B cell (primary cell): ENCODE measurements around the gene RGS3. TPM values are rescaled to one million over a fixed set of nuclear protein-coding genes. Genes with fewer than 3 reads are reported as not detected.
A peak's percentile ranks its signal among the peaks of the same experiment; 100 is the strongest.

Experiments
- ATAC-seq: fragments of 200-7000 bp; cut with Tn5 transposase; one replicate; pipeline ENCODE4 v1.10.0; 2021; ENCODE audit warnings: low read depth, mild to moderate bottlenecking, moderate number of reproducible peaks, moderate library complexity
- CTCF ChIA-PET: fragments of 350-600 bp; sonication (Branson Sonifier 250); formaldehyde crosslinking; loops from one replicate; lab custom pipeline; 2021; ENCODE audit warnings: antibody characterized with exemption, inconsistent platforms; lab: Charles Lee
- POLR2A ChIA-PET: fragments of 350-600 bp; sonication (Branson Sonifier 250); formaldehyde crosslinking; loops from one replicate; lab custom pipeline; 2021; ENCODE audit warnings: antibody characterized with exemption; lab: Charles Lee
- DNase-seq: peaks from one replicate; pipeline ENCODE4 v3.0.0; 2013
- H2AFZ ChIP-seq: 2 replicates; pipeline ENCODE4 v1.6.1; 2012; ENCODE audit warnings: mild to moderate bottlenecking, low read depth, low read length; ENCODE audit not compliant: insufficient read depth, poor library complexity, severe bottlenecking
- H3K27ac ChIP-seq, 2 donors: 1 replicate in 1 of 2; 2 replicates in 1 of 2; pipeline ENCODE4 v1.5.1; 2012 to 2013; ENCODE audit warnings: low read length in 2 of 2, mild to moderate bottlenecking in 2 of 2, moderate library complexity in 1 of 2
- H3K27me3 ChIP-seq, 4 experiments: fragments of 200-600 bp in 1 of 4; sonication (generic) in 1 of 4; replicated peaks in 1 of 4; 1 replicate in 2 of 4; 2 replicates in 2 of 4; pipeline versions ENCODE4 v1.6.1 to v1.7.0; 2013 to 2016; ENCODE audit warnings: low read length in 3 of 4, mild to moderate bottlenecking in 2 of 4, mixed read lengths in 1 of 4, moderate library complexity in 1 of 4; ENCODE audit not compliant: insufficient read depth in 4 of 4, control insufficient read depth in 3 of 4; ENCODE audit errors: control extremely low read depth in 1 of 4
- H3K36me3 ChIP-seq, 2 experiments: replicated peaks in 1 of 2; 1 replicate in 1 of 2; 2 replicates in 1 of 2; pipeline versions ENCODE4 v1.6.1 to v1.7.1; 2013; ENCODE audit warnings: low read length in 1 of 2; ENCODE audit not compliant: insufficient read depth in 2 of 2, control insufficient read depth in 1 of 2; ENCODE audit errors: control extremely low read depth in 1 of 2, extremely low read depth in 1 of 2
- H3K4me1 ChIP-seq, 2 donors: fragments of 200-600 bp in 1 of 2; sonication (generic) in 1 of 2; 1 replicate in 1 of 2; 2 replicates in 1 of 2; pipeline versions ENCODE4 v1.5.1 to v1.6.1; 2013 to 2017; ENCODE audit warnings: low read length in 2 of 2; ENCODE audit not compliant: control insufficient read depth in 2 of 2, insufficient read depth in 2 of 2
- H3K4me2 ChIP-seq: replicated peaks from 2 replicates; pipeline ENCODE3; 2012; ENCODE audit warnings: mild to moderate bottlenecking, low read depth, low read length; ENCODE audit not compliant: poor library complexity, severe bottlenecking
- H3K4me3 ChIP-seq, 5 experiments: fragments of 200-600 bp in 1 of 5; sonication (generic) in 1 of 5; 1 replicate in 3 of 5; 2 replicates in 2 of 5; pipeline versions ENCODE4 v1.5.1 to v1.7.0; 2011 to 2016; ENCODE audit warnings: low read length in 4 of 5, mild to moderate bottlenecking in 4 of 5, low read depth in 2 of 5, control low read depth in 1 of 5, moderate library complexity in 1 of 5; ENCODE audit not compliant: insufficient read depth in 1 of 5; ENCODE audit errors: control extremely low read depth in 1 of 5, extremely low read depth in 1 of 5
- H3K79me2 ChIP-seq: fragments of 200-600 bp; sonication (generic); one replicate; pipeline ENCODE4 v1.6.0; 2016; ENCODE audit warnings: low read length; ENCODE audit not compliant: control insufficient read depth, insufficient read depth
- H3K9ac ChIP-seq: fragments of 200-600 bp; sonication (generic); 2 replicates; pipeline ENCODE4 v1.6.1; 2017; ENCODE audit warnings: mild to moderate bottlenecking, low read length, moderate library complexity
- H3K9me3 ChIP-seq, 3 donors: one replicate each; pipeline versions ENCODE4 v1.6.1 to v1.7.1; 2013; ENCODE audit warnings: low read length in 2 of 3; ENCODE audit not compliant: control insufficient read depth in 2 of 3, insufficient read depth in 1 of 3; ENCODE audit errors: control extremely low read depth in 1 of 3
- H4K20me1 ChIP-seq: 2 replicates; pipeline ENCODE4 v1.6.0; 2012; ENCODE audit warnings: mild to moderate bottlenecking, low read length; ENCODE audit not compliant: insufficient read depth, control insufficient read depth, poor library complexity, severe bottlenecking
- H3K27ac Mint-ChIP-seq: one replicate; pipeline ENCODE4 v1.8.0; 2021; ENCODE audit warnings: mixed read lengths
- H3K27me3 Mint-ChIP-seq: one replicate; pipeline ENCODE4 v1.8.0; 2021; ENCODE audit warnings: mixed read lengths
- H3K4me1 Mint-ChIP-seq: one replicate; pipeline ENCODE4 v1.8.0; 2021; ENCODE audit warnings: mixed read lengths
- H3K4me3 Mint-ChIP-seq: one replicate; pipeline ENCODE4 v1.8.0; 2021; ENCODE audit warnings: mixed read lengths
- H3K9me3 Mint-ChIP-seq: one replicate; pipeline ENCODE4 v1.8.0; 2022; ENCODE audit warnings: mixed read lengths; ENCODE audit not compliant: insufficient read depth
- EZH2 ChIP-seq: IDR thresholded peaks from 2 replicates; pipeline ENCODE4 v1.6.1; 2012; ENCODE audit warnings: borderline replicate concordance, low read depth, mild to moderate bottlenecking, moderate library complexity, low read length; ENCODE audit not compliant: insufficient read depth, poor library complexity, severe bottlenecking
- WGBS: methylation state at CpG from one replicate; pipeline ENCODE4 v1.1.5; 2013; ENCODE audit warnings: missing lambda C conversion rate; ENCODE audit not compliant: insufficient coverage; 5-methylcytosine and 5-hydroxymethylcytosine counted together
- intact Hi-C: fragments of 100-400 bp; cut with micrococcal nuclease; formaldehyde crosslinking; loops from one replicate; pipeline ENCODE4 v1.10.0; 2022
- polyA plus RNA-seq: library from polyadenylated mRNA; depleted of rRNA; stranded (reverse); fragments of >200 nt; gene quantifications from 2 replicates; pipeline ENCODE4 v1.2.3, GENCODE V29; 2012
- total RNA-seq, 2 donors: library from RNA; stranded (reverse); fragments of 120-200 nt in 1 of 2; gene quantifications; 1 replicate in 1 of 2; 2 replicates in 1 of 2; pipeline versions ENCODE4 v1.2.3 to v1.2.4, GENCODE V29; 2013 to 2022
- TF ChIP-seq, protein P1 (sequence below): fragments of 200-600 bp; IDR thresholded peaks from one replicate; pipeline ENCODE4 v1.8.0; 2022; ENCODE audit warnings: antibody characterized with exemption, mild to moderate bottlenecking

Gene RGS3
- total and polyA plus RNA-seq, 2 donors (not counting 1 experiment from before 2014, with no cell fraction given): 12.0 to 15.6 TPM

DNA sequence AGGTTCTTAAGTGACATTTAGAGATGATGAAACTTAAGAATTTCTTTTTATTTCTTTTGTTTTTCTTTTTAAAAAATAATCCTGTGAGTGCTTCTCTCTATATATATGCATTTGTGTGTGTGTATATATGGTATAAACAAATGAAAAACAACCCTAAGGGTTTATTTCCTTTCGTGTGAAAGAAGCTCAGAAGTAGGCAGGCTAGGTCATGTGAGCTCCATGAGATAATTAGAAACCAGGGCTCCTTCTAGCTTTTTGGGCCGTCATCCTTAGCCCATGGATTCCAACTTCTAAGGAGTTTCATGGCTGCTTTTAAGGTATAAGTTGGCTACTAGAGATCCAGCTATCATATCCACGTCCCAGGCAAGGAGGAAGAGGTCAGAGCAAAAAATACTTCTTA lies 41.8 kb upstream of the RGS3 start:
- ATAC-seq: no peak
- no peaks in the 10 kb centered on the region for H3K9me3 ChIP-seq
- CTCF ChIA-PET: interaction anchor here (1.3 kb wide), 1 partner anchor 234 kb away, joined by 3 read pairs; no protein-coding TSS in a partner anchor
- H3K27me3 ChIP-seq: peaks cover 0 to 4% (median 0%) of the 10 kb centered on the region in 4 experiments
- H2AFZ ChIP-seq: no peak overlapping the region
- H3K27ac Mint-ChIP-seq: no peak overlapping the region
- peaks cover 10% of the 10 kb centered on the region for H3K27me3 Mint-ChIP-seq
- H3K9ac ChIP-seq: no peak overlapping the region
- 100% methylated on average over 1 of the region's 3 CpGs for WGBS
- DNase-seq: no peak
- POLR2A ChIA-PET: interaction anchor here (0.7 kb wide), 1 partner anchor 12 kb away, joined by 3 read pairs; no protein-coding TSS in a partner anchor
- H3K4me2 ChIP-seq: no peak overlapping the region
- H3K4me3 ChIP-seq: no peak overlapping the region
- H3K9me3 Mint-ChIP-seq: no peaks in the 10 kb centered on the region
- H3K79me2 ChIP-seq: no peaks in the 10 kb centered on the region
- intact Hi-C loops: no loop called here
- H3K27ac ChIP-seq: no peak overlapping the region
- H3K4me3 Mint-ChIP-seq: no peak overlapping the region
- H3K4me1 ChIP-seq: peaks cover 7 to 10% of the 10 kb centered on the region in 2 donors
- no peaks in the 10 kb centered on the region for H4K20me1 ChIP-seq
- H3K36me3 ChIP-seq: no peaks in the 10 kb centered on the region
- no peak for TF ChIP-seq EZH2
- TF ChIP-seq, protein P1, sequence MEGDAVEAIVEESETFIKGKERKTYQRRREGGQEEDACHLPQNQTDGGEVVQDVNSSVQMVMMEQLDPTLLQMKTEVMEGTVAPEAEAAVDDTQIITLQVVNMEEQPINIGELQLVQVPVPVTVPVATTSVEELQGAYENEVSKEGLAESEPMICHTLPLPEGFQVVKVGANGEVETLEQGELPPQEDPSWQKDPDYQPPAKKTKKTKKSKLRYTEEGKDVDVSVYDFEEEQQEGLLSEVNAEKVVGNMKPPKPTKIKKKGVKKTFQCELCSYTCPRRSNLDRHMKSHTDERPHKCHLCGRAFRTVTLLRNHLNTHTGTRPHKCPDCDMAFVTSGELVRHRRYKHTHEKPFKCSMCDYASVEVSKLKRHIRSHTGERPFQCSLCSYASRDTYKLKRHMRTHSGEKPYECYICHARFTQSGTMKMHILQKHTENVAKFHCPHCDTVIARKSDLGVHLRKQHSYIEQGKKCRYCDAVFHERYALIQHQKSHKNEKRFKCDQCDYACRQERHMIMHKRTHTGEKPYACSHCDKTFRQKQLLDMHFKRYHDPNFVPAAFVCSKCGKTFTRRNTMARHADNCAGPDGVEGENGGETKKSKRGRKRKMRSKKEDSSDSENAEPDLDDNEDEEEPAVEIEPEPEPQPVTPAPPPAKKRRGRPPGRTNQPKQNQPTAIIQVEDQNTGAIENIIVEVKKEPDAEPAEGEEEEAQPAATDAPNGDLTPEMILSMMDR: no peak
- no peaks in the 10 kb centered on the region for H3K4me1 Mint-ChIP-seq

DNA sequence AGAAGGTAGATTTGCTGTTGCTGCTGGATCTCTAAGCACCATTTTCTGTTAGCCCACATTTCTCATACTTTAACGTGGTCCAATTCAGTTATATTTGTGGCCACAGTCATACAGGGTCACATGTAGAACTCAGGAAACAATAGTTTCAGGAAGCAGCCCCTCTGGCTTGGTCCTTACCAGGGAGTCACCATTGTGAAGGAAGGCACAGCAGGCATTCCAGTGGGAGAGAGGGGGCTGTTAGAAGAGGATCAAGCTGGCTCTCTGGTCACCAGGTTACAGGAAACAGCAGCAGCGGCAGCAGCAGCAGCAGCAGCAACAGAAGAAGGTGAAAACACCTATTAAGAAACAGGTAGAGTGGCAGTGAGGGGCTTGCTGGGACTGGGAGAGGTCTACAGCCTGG lies 38.5 kb upstream of the RGS3 start:
- Mint-ChIP-seq H3K4me3 (no peak overlapping the region), H3K27ac (no peak overlapping the region), H3K27me3 (peaks cover 10% of the 10 kb centered on the region), H3K4me1 (no peaks in the 10 kb centered on the region), H3K9me3 (no peaks in the 10 kb centered on the region)
- Histone ChIP-seq H3K9ac (no peak overlapping the region), H3K9me3 (no peaks in the 10 kb centered on the region), H2AFZ (peak overlapping the region; percentile 4), H4K20me1 (no peaks in the 10 kb centered on the region), H3K27ac (no peak overlapping the region), H3K79me2 (no peaks in the 10 kb centered on the region), H3K4me1 (no peaks in the 10 kb centered on the region), H3K27me3 (peaks cover 0 to 4% (median 0%) of the 10 kb centered on the region in 4 experiments), H3K4me2 (no peak overlapping the region), H3K36me3 (no peaks in the 10 kb centered on the region), H3K4me3 (no peak overlapping the region)
- TF ChIP-seq EZH2: no peak
- TF ChIP-seq, protein P1: no peak
- no peak for DNase-seq
- WGBS: 0% methylated on average over 2 of the region's 2 CpGs
- ATAC-seq: no peak
- intact Hi-C loops: no loop called here
- CTCF ChIA-PET: no interaction called here
- POLR2A ChIA-PET: no interaction called here
